Activated CD4-positive, alpha-beta T cell treated with anti-CD3 and anti-CD28 coated beads for 36 hours (primary cell): ENCODE results near the gene DNAJB8. TPM values are rescaled to one million over a fixed set of nuclear protein-coding genes. Genes with fewer than 3 reads are reported as not detected.

ENCODE experiments used
- ATAC-seq: fragments of 200-7000 bp; cut with Tn5 transposase; one replicate; pipeline ENCODE4 v1.10.0; 2021; ENCODE audit warnings: mild to moderate bottlenecking, moderate library complexity
- CTCF ChIA-PET: fragments of 350-600 bp; sonication (Branson Sonifier 250); formaldehyde crosslinking; loops from one replicate; lab custom pipeline; 2021; ENCODE audit warnings: antibody characterized with exemption; lab: Charles Lee
- POLR2A ChIA-PET: fragments of 350-600 bp; sonication (Branson Sonifier 250); formaldehyde crosslinking; loops from one replicate; lab custom pipeline; 2021; ENCODE audit warnings: antibody characterized with exemption, inconsistent platforms; lab: Charles Lee
- DNase-seq: peaks from one replicate; pipeline ENCODE4 v3.0.0-alpha.2; 2020
- H3K27ac Mint-ChIP-seq: one replicate; pipeline ENCODE4 v1.8.0; 2021; ENCODE audit warnings: mixed read lengths
- H3K27me3 Mint-ChIP-seq: one replicate; pipeline ENCODE4 v1.8.0; 2021; ENCODE audit warnings: mixed read lengths
- H3K36me3 Mint-ChIP-seq: one replicate; pipeline ENCODE4 v1.8.0; 2021; ENCODE audit warnings: low read depth, mixed read lengths
- H3K4me1 Mint-ChIP-seq: one replicate; pipeline ENCODE4 v1.8.0; 2021; ENCODE audit warnings: mixed read lengths
- H3K4me3 Mint-ChIP-seq: one replicate; pipeline ENCODE4 v1.8.0; 2021; ENCODE audit warnings: mild to moderate bottlenecking, moderate library complexity, mixed read lengths
- H3K9me3 Mint-ChIP-seq: one replicate; pipeline ENCODE4 v1.8.0; 2021; ENCODE audit warnings: low read depth, mixed read lengths
- intact Hi-C, 2 experiments: fragments of 100-400 bp; cut with DNase I in 1 of 2; cut with micrococcal nuclease in 1 of 2; formaldehyde crosslinking; loops; one replicate each; pipeline versions ENCODE4 v1.14.2 to v1.15.1; 2022 to 2024; cut with DNase I, micrococcal nuclease
- total RNA-seq, 2 experiments: library from RNA; stranded (reverse); gene quantifications; one replicate each; pipeline ENCODE4 v1.2.3, GENCODE V29; 2021

The DNAJB8 gene
- total RNA-seq, 2 experiments from 2014 or later: not detected

DNA sequence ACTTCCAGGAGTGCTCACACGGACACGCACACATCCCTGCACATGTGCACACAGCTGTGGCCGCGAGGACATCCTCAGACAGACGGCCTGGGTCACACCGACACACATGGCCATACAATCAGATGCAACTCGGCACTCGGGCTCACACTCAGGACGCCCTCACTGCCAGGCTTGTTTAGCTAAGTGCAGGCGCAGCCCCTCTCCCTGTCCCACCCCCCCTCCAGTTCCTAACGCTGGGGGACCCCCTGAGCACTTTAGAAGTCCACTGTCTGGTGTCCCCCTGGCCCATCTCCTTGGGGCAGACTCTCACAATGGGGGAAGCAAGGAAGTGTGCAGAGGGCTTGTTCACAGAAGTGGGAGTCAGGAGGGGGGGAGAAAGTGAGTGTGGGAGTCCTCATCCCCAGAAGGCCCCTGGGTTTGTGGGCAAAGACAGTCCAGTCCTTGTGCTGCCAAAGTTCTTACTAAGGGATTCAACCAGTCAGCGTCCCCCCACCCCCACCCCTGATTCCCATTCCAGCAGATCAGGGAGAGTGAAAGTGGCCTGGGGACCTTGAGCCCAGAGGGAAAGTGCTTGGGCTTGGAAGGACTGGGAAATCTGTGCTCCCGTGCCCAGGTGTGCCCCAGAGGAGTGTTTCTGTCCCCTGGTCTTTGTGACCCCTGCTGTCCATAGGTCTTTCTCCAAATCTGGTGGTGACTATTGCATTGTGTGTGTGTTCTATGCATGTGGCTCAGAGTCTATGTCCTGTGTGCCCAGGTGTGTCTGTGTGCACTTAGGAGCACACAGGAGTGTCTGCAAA lies 27.1 kb upstream of the DNAJB8 start:
- intact Hi-C loops: loop anchor here in 1 of 2 experiments (5.0 kb wide), 1 partner anchor 416 kb away; no protein-coding TSS in a partner anchor
- Mint-ChIP-seq H3K36me3 (no peaks in the 10 kb centered on the region), H3K27me3 (peaks cover 58% of the 10 kb centered on the region), H3K9me3 (no peaks in the 10 kb centered on the region), H3K4me1 (peaks cover 12% of the 10 kb centered on the region), H3K4me3 (no peak overlapping the region), H3K27ac (no peak overlapping the region)
- CTCF ChIA-PET: no interaction called here
- ATAC-seq (no peak), DNase-seq (no peak)
- POLR2A ChIA-PET: no interaction called here

DNA sequence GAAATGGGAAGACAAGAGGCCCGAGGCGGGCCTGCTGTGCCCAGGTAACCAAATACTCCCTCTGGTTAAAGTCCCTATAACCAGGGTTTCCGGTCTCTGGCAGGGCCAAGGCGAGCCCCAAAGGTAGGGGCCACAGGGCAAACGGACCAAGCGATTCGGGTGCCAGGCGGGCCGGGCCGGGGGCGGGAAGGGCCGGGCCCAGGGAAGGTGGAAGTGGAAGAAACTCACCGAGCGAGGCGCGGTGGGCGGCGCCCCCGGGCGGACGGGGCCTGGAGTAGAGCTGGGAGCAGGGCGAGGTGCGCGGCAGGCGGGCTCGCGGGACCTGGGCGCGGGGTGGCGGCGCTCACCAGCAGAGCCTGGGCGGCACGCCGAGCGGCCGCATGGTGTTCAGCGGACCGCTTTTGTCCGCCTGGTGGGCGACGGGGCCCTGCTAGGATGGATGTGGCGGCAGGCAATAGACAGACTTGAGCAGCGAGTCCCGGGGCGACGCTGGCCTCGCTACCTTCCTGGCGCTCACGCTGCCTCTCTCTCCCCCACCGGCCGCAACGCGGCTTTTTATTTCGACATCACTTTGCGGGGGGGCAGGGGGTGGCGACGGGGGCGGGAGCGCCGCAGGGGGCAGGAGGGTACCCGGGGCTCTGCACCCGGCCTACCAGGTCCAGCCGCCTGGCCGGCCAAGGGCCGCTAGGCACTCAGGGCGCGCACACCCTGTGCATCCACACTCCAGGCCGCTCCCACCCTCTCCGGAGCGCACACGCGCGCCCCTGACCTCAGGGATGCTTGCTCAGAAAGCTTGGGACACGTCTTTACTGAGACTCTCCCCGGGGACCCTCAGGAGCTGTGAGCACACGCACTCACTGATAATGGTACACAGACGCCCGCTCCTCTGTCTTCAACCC lies 26.2 kb upstream of the DNAJB8 start, which contains the start of gene GATA2:
Gene GATA2, minus strand, starts transcription at position 531 of the 899 bp plus-strand sequence. CDS start 6,170 bp downstream, outside the sequence.
- peaks cover 12% of the 10 kb centered on the region for H3K4me1 Mint-ChIP-seq
- POLR2A ChIA-PET: interaction anchor here (0.6 kb wide), 1 partner anchor 1231 kb away, joined by 11 read pairs; no protein-coding TSS in a partner anchor
- DNase-seq (peak; percentile 66), ATAC-seq (peak; percentile 33)
- CTCF ChIA-PET: interaction anchor here (1.5 kb wide), 1 partner anchor 66 kb away, joined by 4 read pairs; no protein-coding TSS in a partner anchor
- no peaks in the 10 kb centered on the region for H3K9me3 Mint-ChIP-seq
- no peak within 1 kb of the TSS for H3K4me3 Mint-ChIP-seq
- H3K36me3 Mint-ChIP-seq: no peaks in the 10 kb centered on the region
- intact Hi-C loops: loop anchor here in 1 of 2 experiments (5.0 kb wide), 1 partner anchor 416 kb away; no protein-coding TSS in a partner anchor
- peaks cover 57% of the 10 kb centered on the region for H3K27me3 Mint-ChIP-seq
- H3K27ac Mint-ChIP-seq: no peak within 1 kb of the TSS

DNA sequence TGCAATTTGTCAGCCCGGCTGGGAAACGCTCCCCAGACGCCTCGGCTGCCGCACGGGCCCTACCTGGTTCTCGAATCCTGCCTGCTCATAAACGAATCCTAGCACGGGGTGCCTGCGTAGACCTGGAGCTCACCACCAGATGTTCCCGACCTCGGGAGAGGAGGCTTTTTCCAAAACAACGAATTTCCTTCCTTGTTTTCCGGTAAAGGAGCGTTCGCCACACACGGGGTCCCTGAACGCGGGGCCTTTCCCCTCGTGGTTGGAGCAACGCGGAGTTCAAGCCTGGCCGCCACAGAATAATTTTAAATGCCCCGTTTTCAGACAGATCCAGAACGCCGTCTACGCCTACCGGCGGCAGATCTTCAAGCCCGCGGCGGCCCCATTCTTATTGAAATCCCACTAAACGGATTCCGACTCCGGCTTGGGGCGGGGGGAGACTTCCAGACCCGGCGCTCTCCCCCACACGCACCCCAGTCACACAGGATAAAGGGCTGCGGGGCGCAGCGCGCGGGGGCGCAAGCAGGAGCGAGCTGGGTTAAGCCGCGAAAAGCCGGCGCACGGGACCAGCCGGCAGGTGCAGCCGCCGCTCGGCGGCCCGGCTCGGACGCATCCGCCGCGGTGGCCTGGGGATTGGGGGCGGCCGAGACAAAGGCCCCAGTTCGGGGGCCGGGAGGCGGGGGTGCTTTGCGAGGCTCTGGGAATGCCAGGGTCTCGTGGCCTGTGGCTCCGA lies 25.4 kb upstream of the DNAJB8 start:
- no peaks in the 10 kb centered on the region for H3K9me3 Mint-ChIP-seq
- POLR2A ChIA-PET: interaction anchor here (0.6 kb wide), 1 partner anchor 1231 kb away, joined by 11 read pairs; no protein-coding TSS in a partner anchor

DNA sequence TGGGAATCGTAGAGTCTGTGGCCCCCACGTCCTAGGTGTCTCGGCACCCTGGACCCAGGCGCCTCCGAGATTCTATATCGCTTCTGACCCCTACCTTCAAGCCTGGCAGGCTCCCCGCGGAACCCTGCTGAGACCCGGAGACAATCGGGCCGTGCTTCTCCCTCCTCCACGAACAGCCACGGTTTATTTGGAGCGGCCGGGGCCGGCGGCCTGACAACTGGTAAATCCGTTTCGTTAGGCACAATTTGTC lies 24.9 kb upstream of the DNAJB8 start:
- H3K27ac Mint-ChIP-seq: no peak overlapping the region
- H3K36me3 Mint-ChIP-seq: no peaks in the 10 kb centered on the region
- POLR2A ChIA-PET: no interaction called here
- CTCF ChIA-PET: interaction anchor here (1.1 to 1.4 kb wide), 2 partner anchors 41 to 61 kb away, joined by 3 to 4 read pairs; no protein-coding TSS in a partner anchor
- H3K9me3 Mint-ChIP-seq: no peaks in the 10 kb centered on the region
- H3K27me3 Mint-ChIP-seq: peaks cover 57% of the 10 kb centered on the region
- H3K4me1 Mint-ChIP-seq: peaks cover 18% of the 10 kb centered on the region
- DNase-seq: peak; percentile 32
- ATAC-seq: no peak
- intact Hi-C loops: loop anchor here in 1 of 2 experiments (2.0 to 5.0 kb wide), 2 partner anchors 65 to 414 kb away; no protein-coding TSS in a partner anchor
- H3K4me3 Mint-ChIP-seq: no peak overlapping the region

More for the DNA sequence above, 25.4 kb upstream of the DNAJB8 start:
- no peak overlapping the region for H3K4me3 Mint-ChIP-seq
- peak; percentile 39 for DNase-seq
- H3K36me3 Mint-ChIP-seq: no peaks in the 10 kb centered on the region
- intact Hi-C loops: loop anchor here in 1 of 2 experiments (2.0 to 5.0 kb wide), 2 partner anchors 65 to 415 kb away; no protein-coding TSS in a partner anchor
- peaks cover 16% of the 10 kb centered on the region for H3K4me1 Mint-ChIP-seq
- H3K27ac Mint-ChIP-seq: no peak overlapping the region
- ATAC-seq: no peak
- H3K27me3 Mint-ChIP-seq: peaks cover 58% of the 10 kb centered on the region
- CTCF ChIA-PET: interaction anchor here (0.6 to 1.5 kb wide), 3 partner anchors 41 to 65 kb away, joined by 3 to 4 read pairs (median 3); no protein-coding TSS in a partner anchor

DNA sequence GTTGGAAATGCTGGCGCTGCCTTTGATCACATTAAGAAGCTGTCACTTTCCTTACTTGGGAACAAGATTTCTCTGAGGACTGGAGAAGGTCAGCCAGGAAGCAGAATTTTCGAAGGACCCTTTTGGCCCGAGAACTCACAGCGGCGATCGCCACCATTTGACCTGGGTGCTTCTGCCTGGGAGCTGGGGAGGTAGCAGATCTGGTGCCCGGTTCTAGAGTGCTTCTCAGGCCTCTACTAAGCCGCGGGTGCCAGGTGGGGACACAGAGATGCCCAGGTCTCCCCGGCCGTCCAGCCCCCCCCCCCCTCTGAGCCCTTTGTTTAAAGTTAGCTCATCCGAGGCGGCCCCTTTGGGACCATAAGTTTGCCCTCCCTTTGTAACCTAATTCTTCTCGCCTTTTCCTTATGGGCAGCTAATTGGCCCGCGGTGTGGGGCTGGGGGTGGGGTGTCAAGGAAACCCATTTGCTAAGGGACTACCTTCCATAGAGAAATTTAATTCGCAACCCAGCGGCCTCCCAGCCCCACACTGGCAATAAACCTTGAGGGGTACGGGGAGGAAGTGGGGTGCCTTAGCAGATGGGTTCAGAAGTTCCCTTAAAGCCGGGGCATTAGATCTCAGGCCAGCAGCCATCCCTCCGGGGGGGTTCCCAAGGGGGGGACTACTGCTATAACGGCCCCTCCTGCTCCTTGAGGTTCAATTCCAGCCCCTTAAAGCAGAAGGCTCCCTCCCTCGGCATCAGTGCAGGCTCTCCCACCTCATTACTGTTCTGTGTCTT lies 24.4 kb upstream of the DNAJB8 start:
- no peak overlapping the region for H3K27ac Mint-ChIP-seq
- no peaks in the 10 kb centered on the region for H3K9me3 Mint-ChIP-seq
- DNase-seq (no peak), ATAC-seq (no peak)
- H3K36me3 Mint-ChIP-seq: no peaks in the 10 kb centered on the region
- H3K27me3 Mint-ChIP-seq: peaks cover 59% of the 10 kb centered on the region
- no peak overlapping the region for H3K4me3 Mint-ChIP-seq
- POLR2A ChIA-PET: no interaction called here
- intact Hi-C loops: loop anchor here in 1 of 2 experiments (2.0 to 5.0 kb wide), 2 partner anchors 64 to 414 kb away; no protein-coding TSS in a partner anchor
- CTCF ChIA-PET: interaction anchor here (0.7 to 1.7 kb wide), 6 partner anchors 41 to 118 kb away, joined by 3 to 7 read pairs (median 4); no protein-coding TSS in a partner anchor
- H3K4me1 Mint-ChIP-seq: peaks cover 22% of the 10 kb centered on the region

DNA sequence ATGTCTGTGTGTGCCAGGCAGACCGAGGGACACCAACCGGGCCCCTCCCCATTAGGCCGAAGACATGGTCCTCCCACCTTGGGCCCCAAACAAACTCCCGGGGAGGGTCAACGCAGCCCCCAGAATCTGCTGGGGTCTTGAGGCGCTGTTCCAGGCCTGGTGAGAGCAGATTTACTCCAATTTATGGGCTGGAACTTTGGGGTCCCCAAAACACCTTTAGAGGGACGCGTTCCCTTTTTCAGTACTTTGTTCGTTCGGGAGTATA lies 23.9 kb upstream of the DNAJB8 start:
- DNase-seq (no peak), ATAC-seq (no peak)
- peaks cover 59% of the 10 kb centered on the region for H3K27me3 Mint-ChIP-seq
- H3K27ac Mint-ChIP-seq: no peak overlapping the region
- H3K36me3 Mint-ChIP-seq: no peaks in the 10 kb centered on the region
- H3K4me1 Mint-ChIP-seq: peaks cover 23% of the 10 kb centered on the region
- POLR2A ChIA-PET: no interaction called here
- CTCF ChIA-PET: interaction anchor here (0.7 to 1.7 kb wide), 7 partner anchors 42 to 118 kb away, joined by 3 to 7 read pairs (median 3); no protein-coding TSS in a partner anchor
- no peak overlapping the region for H3K4me3 Mint-ChIP-seq
- intact Hi-C loops: loop anchor here in 1 of 2 experiments (2.0 to 5.0 kb wide), 2 partner anchors 64 to 413 kb away; no protein-coding TSS in a partner anchor
- H3K9me3 Mint-ChIP-seq: no peaks in the 10 kb centered on the region

DNA sequence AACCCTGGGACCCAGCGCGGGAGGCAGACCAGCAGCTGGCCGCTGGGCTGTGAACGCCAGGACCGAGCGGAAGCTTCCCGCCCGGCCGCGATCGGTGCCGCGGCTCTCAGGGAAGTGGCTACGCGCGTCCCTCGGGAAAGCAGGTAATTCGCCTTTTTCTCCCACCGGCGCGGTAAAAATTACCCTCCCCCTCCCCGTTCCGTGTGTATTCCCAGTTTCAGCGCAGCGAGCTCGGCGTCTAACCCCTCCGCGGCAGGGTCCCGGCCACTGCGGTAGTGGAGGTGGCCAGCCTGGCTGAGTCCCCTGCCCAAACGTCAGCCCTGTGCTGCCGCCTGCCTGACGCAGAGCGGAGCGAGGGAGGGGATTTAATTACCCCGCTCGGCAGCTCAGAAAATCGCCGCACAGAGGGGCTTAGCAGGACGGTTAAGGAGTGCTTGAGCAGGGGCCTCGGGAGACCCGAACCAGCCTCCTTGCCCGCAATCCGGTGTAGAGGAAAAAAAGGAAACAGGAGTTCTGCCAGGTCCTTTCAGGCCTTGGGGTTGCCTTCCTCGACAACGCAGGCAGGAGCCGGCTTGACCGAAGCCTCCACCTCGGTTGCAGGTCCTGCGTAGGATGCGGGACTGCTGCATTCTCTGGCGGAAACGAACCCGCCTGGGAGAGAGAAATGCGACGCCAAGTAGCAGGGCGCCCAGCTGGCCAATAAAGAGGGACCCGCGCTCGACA lies 23.4 kb upstream of the DNAJB8 start:
- Mint-ChIP-seq H3K27ac (no peak overlapping the region), H3K27me3 (peaks cover 60% of the 10 kb centered on the region), H3K36me3 (no peaks in the 10 kb centered on the region), H3K4me1 (peaks cover 23% of the 10 kb centered on the region), H3K4me3 (peak overlapping the region; percentile 53), H3K9me3 (no peaks in the 10 kb centered on the region)
- ChIA-PET POLR2A (no interaction called here), CTCF (interaction anchor here (0.7 to 1.7 kb wide), 8 partner anchors 14 to 119 kb away, joined by 3 to 7 read pairs (median 3); no protein-coding TSS in a partner anchor)
- ATAC-seq (peak; percentile 13), DNase-seq (peak; percentile 50)
- intact Hi-C loops: loop anchor here (2.0 to 5.0 kb wide), 5 partner anchors 41 to 413 kb away; no protein-coding TSS in a partner anchor

DNA sequence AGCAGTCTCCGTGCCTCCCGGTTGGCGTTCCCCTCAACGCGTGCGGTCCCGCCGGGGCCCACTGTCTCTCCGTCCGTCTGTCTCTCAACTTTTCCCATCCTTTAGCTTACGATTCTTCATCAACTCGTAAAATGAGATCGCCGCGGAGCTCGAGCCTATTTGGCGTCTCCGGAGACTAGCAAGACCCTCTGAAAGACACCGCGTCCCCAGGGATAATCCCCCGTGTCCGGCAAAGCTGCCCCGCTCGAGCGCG lies 22.9 kb upstream of the DNAJB8 start:
- peaks cover 23% of the 10 kb centered on the region for H3K4me1 Mint-ChIP-seq
- no peak overlapping the region for H3K27ac Mint-ChIP-seq
- ATAC-seq (no peak), DNase-seq (peak; percentile 29)
- ChIA-PET POLR2A (no interaction called here), CTCF (interaction anchor here (0.7 to 1.7 kb wide), 7 partner anchors 13 to 119 kb away, joined by 3 to 7 read pairs (median 3); no protein-coding TSS in a partner anchor)
- H3K4me3 Mint-ChIP-seq: peak overlapping the region; percentile 53
- intact Hi-C loops: loop anchor here (2.0 to 5.0 kb wide), 3 partner anchors 41 to 119 kb away; no protein-coding TSS in a partner anchor
- H3K36me3 Mint-ChIP-seq: no peaks in the 10 kb centered on the region
- peaks cover 61% of the 10 kb centered on the region for H3K27me3 Mint-ChIP-seq
- H3K9me3 Mint-ChIP-seq: no peaks in the 10 kb centered on the region

DNA sequence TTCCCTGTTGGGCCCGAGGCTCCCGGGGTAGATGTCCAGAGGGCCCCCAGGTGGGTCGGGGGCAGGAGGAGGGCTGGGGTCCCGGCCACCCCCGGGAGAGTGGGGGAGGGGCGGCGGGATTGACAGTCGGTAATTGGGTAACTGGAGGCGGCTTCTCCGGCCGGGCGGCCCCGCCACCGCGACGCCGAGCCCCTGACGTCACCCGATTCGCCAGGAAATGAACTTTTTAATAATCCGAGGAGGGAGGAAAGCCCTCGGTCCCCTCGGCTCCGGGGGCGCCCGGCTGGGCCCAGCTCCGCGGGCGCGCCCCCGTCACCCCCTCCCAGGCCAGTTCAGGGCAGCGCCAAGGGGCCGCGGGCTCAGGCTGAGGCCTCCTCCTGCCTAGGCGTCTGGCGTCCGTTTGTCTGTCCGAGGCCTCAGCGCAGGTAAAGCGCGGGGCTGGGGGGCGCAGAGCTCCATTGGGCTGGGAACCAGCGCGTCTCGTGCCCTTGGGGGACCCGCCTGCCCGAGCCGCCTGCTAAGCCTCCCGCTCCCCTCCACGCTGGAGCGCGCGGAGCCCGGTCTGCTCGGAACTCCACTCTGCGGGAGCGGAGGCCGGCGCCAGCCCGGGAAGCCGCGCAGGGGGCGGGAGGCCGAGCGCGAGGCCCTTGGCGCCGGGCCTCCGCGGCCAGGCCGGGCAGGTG lies 22.4 kb upstream of the DNAJB8 start:
- Mint-ChIP-seq H3K27ac (no peak overlapping the region), H3K9me3 (no peaks in the 10 kb centered on the region), H3K27me3 (peaks cover 60% of the 10 kb centered on the region), H3K36me3 (no peaks in the 10 kb centered on the region), H3K4me3 (peak overlapping the region; percentile 53), H3K4me1 (peaks cover 23% of the 10 kb centered on the region)
- CTCF ChIA-PET: interaction anchor here (0.7 to 1.7 kb wide), 6 partner anchors 13 to 373 kb away, joined by 3 to 7 read pairs (median 3); no protein-coding TSS in a partner anchor
- POLR2A ChIA-PET: no interaction called here
- DNase-seq: peak; percentile 63
- intact Hi-C loops: loop anchor here (2.0 to 5.0 kb wide), 3 partner anchors 40 to 120 kb away; no protein-coding TSS in a partner anchor
- ATAC-seq: no peak
